Karpas-422 (cell line): ENCODE results near the gene PCDHGC4. TPM values are rescaled to one million over a fixed set of nuclear protein-coding genes. Genes with fewer than 3 reads are reported as not detected.

Experiments used
- DNase-seq: peaks from one replicate; pipeline ENCODE4 v3.0.0-alpha.2; 2015
- H2AFZ ChIP-seq: fragments of 200-600 bp; sonication (generic); 2 replicates; pipeline ENCODE4 v1.6.1; 2014; ENCODE audit warnings: antibody characterized with exemption, low read length, mixed read lengths
- H3K27ac ChIP-seq: fragments of 200-600 bp; sonication (generic); 2 replicates; pipeline ENCODE4 v1.5.1; 2014; ENCODE audit warnings: mild to moderate bottlenecking, low read length, moderate library complexity
- H3K27me3 ChIP-seq: fragments of 200-600 bp; sonication (generic); 2 replicates; pipeline ENCODE4 v1.6.1; 2014; ENCODE audit warnings: low read length, mixed read lengths
- H3K36me3 ChIP-seq: fragments of 200-600 bp; sonication (generic); 2 replicates; pipeline ENCODE4 v1.6.1; 2014; ENCODE audit warnings: low read length, mixed read lengths; ENCODE audit not compliant: insufficient read depth
- H3K4me1 ChIP-seq: fragments of 200-600 bp; sonication (generic); 2 replicates; pipeline ENCODE4 v1.6.1; 2014; ENCODE audit warnings: mild to moderate bottlenecking, low read length, mixed read lengths
- H3K4me2 ChIP-seq: fragments of 200-600 bp; sonication (generic); 2 replicates; pipeline ENCODE4 v1.6.1; 2014; ENCODE audit warnings: low read length, low read depth, mild to moderate bottlenecking; ENCODE audit not compliant: poor library complexity, severe bottlenecking
- H3K4me3 ChIP-seq: fragments of 200-600 bp; sonication (generic); 2 replicates; pipeline ENCODE4 v1.5.1; 2014; ENCODE audit warnings: mild to moderate bottlenecking, antibody characterized with exemption, low read length, mixed read lengths
- H3K79me2 ChIP-seq: fragments of 200-600 bp; sonication (generic); 2 replicates; pipeline ENCODE4 v1.6.1; 2014; ENCODE audit warnings: mild to moderate bottlenecking, low read length, mixed read lengths
- H3K9ac ChIP-seq: fragments of 200-600 bp; sonication (generic); 2 replicates; pipeline ENCODE4 v1.6.0; 2014; ENCODE audit warnings: low read length
- H3K9me2 ChIP-seq: fragments of 200-600 bp; sonication (generic), shearing (Covaris generic); replicated peaks from 2 replicates; pipeline ENCODE4 v1.6.0; 2014; ENCODE audit warnings: mild to moderate bottlenecking, low read length, moderate library complexity; ENCODE audit not compliant: insufficient read depth
- H3K9me3 ChIP-seq: fragments of 300-700, 200-600 bp; sonication (generic); 2 replicates; pipeline ENCODE4 v1.6.1; 2014; ENCODE audit warnings: low read length, mixed read lengths
- H4K20me1 ChIP-seq: fragments of 200-600 bp; sonication (generic); 2 replicates; pipeline ENCODE4 v1.6.1; 2014; ENCODE audit warnings: mild to moderate bottlenecking, antibody characterized with exemption, low read length, low read depth; ENCODE audit not compliant: insufficient read depth
- total RNA-seq: library from RNA; depleted of rRNA; stranded (reverse); fragments of >200 nt; shearing (Covaris generic); gene quantifications from 2 replicates; pipeline ENCODE4 v1.2.3, GENCODE V29; 2014; ENCODE audit warnings: low replicate concordance

The PCDHGC4 gene
- total RNA-seq, 1 experiment from 2014 or later: 11.8 TPM

GRCh38 chr5:141485321-141486055 is 658 bp downstream of the PCDHGC4 start:
- Histone ChIP-seq H3K4me1 (peaks cover 30% of the 10 kb centered on the region), H3K4me3 (no peak overlapping the region), H3K9me3 (no peaks in the 10 kb centered on the region), H4K20me1 (peaks cover 10% of the 10 kb centered on the region), H3K36me3 (peaks cover 27% of the 10 kb centered on the region), H3K9me2 (no peaks in the 10 kb centered on the region), H3K9ac (no peak overlapping the region), H3K4me2 (no peak overlapping the region), H3K79me2 (peaks cover 99% of the 10 kb centered on the region), H2AFZ (no peak overlapping the region), H3K27ac (no peak overlapping the region), H3K27me3 (no peaks in the 10 kb centered on the region)
- no peak for DNase-seq

DNA sequence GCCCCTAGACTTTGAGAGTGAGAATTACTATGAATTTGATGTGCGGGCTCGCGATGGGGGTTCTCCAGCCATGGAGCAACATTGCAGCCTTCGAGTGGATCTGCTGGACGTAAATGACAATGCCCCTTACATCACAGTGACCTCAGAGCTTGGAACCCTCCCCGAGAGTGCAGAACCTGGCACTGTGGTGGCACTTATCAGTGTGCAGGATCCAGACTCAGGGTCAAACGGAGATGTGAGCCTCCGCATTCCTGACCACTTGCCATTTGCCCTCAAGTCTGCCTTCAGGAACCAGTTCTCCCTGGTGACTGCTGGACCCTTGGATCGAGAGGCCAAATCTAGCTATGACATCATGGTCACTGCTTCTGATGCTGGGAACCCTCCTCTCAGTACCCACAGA is 1.3 kb downstream of the PCDHGC4 start:
- H3K27me3 ChIP-seq: no peaks in the 10 kb centered on the region
- H3K4me2 ChIP-seq: no peak overlapping the region
- no peak overlapping the region for H3K4me3 ChIP-seq
- H3K36me3 ChIP-seq: peaks cover 23% of the 10 kb centered on the region
- peaks cover 10% of the 10 kb centered on the region for H4K20me1 ChIP-seq
- H2AFZ ChIP-seq: no peak overlapping the region
- no peak for DNase-seq
- H3K9me2 ChIP-seq: no peaks in the 10 kb centered on the region
- no peaks in the 10 kb centered on the region for H3K9me3 ChIP-seq
- H3K9ac ChIP-seq: no peak overlapping the region
- H3K79me2 ChIP-seq: peaks cover 98% of the 10 kb centered on the region
- peaks cover 24% of the 10 kb centered on the region for H3K4me1 ChIP-seq
- no peak overlapping the region for H3K27ac ChIP-seq

DNA sequence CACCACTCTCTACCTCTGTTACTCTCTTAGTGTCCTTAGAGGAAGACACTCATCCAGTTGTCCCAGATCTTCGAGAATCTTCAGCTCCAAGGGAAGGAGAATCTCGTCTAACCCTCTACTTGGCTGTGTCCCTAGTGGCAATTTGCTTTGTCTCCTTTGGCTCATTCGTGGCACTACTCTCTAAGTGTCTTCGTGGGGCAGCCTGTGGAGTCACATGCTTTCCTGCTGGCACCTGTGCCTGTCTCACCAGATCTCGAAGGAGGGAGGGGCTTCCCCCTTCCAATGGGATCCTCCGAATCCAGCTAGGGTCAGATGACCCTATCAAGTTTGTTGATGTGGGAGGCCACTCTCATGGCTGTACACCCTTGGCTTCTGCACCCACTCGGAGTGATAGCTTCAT is 2.3 kb downstream of the PCDHGC4 start:
- Histone ChIP-seq H3K79me2 (peaks cover 98% of the 10 kb centered on the region), H3K4me3 (no peak overlapping the region), H3K27me3 (no peaks in the 10 kb centered on the region), H3K27ac (no peak overlapping the region), H4K20me1 (peaks cover 10% of the 10 kb centered on the region), H2AFZ (no peak overlapping the region), H3K9me2 (no peaks in the 10 kb centered on the region), H3K9ac (no peak overlapping the region), H3K36me3 (peaks cover 20% of the 10 kb centered on the region), H3K9me3 (no peaks in the 10 kb centered on the region), H3K4me1 (peaks cover 19% of the 10 kb centered on the region), H3K4me2 (no peak overlapping the region)
- DNase-seq: no peak

GRCh38 chr5:141488591-141489561 is 4.0 kb downstream of the PCDHGC4 start, which contains the start of gene PCDHGC5:
TSS of gene PCDHGC5 (plus strand) at chr5:141489081. CDS start at chr5:141489241, 160 bp downstream.
- DNase-seq: no peak

DNA sequence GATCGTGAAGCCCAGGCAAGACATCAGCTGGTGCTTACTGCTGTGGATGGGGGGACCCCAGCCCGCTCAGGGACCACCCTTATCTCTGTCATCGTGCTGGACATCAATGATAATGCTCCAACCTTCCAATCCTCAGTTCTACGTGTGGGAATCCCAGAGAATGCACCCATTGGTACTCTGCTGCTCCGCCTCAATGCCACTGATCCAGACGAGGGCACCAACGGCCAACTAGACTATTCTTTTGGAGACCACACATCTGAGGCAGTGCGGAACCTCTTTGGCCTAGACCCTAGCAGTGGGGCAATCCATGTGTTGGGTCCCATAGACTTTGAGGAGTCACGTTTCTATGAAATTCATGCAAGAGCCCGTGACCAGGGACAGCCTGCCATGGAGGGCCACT is 5.0 kb downstream of the PCDHGC4 start:
- H3K9ac ChIP-seq: no peak overlapping the region
- H3K79me2 ChIP-seq: peaks cover 91% of the 10 kb centered on the region
- H4K20me1 ChIP-seq: no peaks in the 10 kb centered on the region; the same call in 1 of the 2 replicates
- H3K4me1 ChIP-seq: peaks cover 8% of the 10 kb centered on the region
- H3K9me3 ChIP-seq: no peaks in the 10 kb centered on the region
- no peak overlapping the region for H3K4me2 ChIP-seq
- H2AFZ ChIP-seq: no peak overlapping the region
- H3K27ac ChIP-seq: no peak overlapping the region
- DNase-seq: no peak
- H3K27me3 ChIP-seq: no peaks in the 10 kb centered on the region
- no peaks in the 10 kb centered on the region for H3K9me2 ChIP-seq
- H3K36me3 ChIP-seq: peaks cover 20% of the 10 kb centered on the region
- H3K4me3 ChIP-seq: no peak overlapping the region

More at GRCh38 chr5:141488591-141489561, 4.0 kb downstream of the PCDHGC4 start, which contains the start of gene PCDHGC5:
- peaks cover 5% of the 10 kb centered on the region for H4K20me1 ChIP-seq
- no peak within 1 kb of the TSS for H3K9ac ChIP-seq
- no peaks in the 10 kb centered on the region for H3K9me3 ChIP-seq
- H3K27ac ChIP-seq: no peak within 1 kb of the TSS
- no peak within 1 kb of the TSS for H3K4me2 ChIP-seq
- peaks cover 8% of the 10 kb centered on the region for H3K4me1 ChIP-seq
- H3K36me3 ChIP-seq: peaks cover 20% of the 10 kb centered on the region
- no peaks in the 10 kb centered on the region for H3K27me3 ChIP-seq
- no peaks in the 10 kb centered on the region for H3K9me2 ChIP-seq
- peaks cover 95% of the 10 kb centered on the region for H3K79me2 ChIP-seq
- H3K4me3 ChIP-seq: no peak within 1 kb of the TSS
- no peak within 1 kb of the TSS for H2AFZ ChIP-seq

GRCh38 chr5:141490271-141490670 is 5.4 kb downstream of the PCDHGC4 start:
- no peak overlapping the region for H3K9ac ChIP-seq
- peaks cover 20% of the 10 kb centered on the region for H3K36me3 ChIP-seq

GRCh38 chr5:141490771-141491170 is 5.9 kb downstream of the PCDHGC4 start:
- Histone ChIP-seq H3K4me1 (peaks cover 8% of the 10 kb centered on the region), H3K27ac (no peak overlapping the region), H3K27me3 (no peaks in the 10 kb centered on the region), H3K9me3 (no peaks in the 10 kb centered on the region), H3K4me2 (no peak overlapping the region), H3K9ac (no peak overlapping the region), H3K79me2 (peaks cover 90% of the 10 kb centered on the region), H3K9me2 (no peaks in the 10 kb centered on the region), H3K4me3 (no peak overlapping the region), H3K36me3 (peaks cover 20% of the 10 kb centered on the region), H2AFZ (no peak overlapping the region), H4K20me1 (no peaks in the 10 kb centered on the region; the same call in 1 of the 2 replicates)
- DNase-seq: no peak

More at GRCh38 chr5:141490271-141490670, 5.4 kb downstream of the PCDHGC4 start:
- no peak overlapping the region for H3K4me3 ChIP-seq
- no peak for DNase-seq
- no peaks in the 10 kb centered on the region for H3K9me3 ChIP-seq
- H3K4me2 ChIP-seq: no peak overlapping the region
- no peaks in the 10 kb centered on the region for H3K27me3 ChIP-seq
- peaks cover 8% of the 10 kb centered on the region for H3K4me1 ChIP-seq
- peaks cover 91% of the 10 kb centered on the region for H3K79me2 ChIP-seq
- H4K20me1 ChIP-seq: no peaks in the 10 kb centered on the region; the same call in 1 of the 2 replicates
- H2AFZ ChIP-seq: no peak overlapping the region
- no peaks in the 10 kb centered on the region for H3K9me2 ChIP-seq
- H3K27ac ChIP-seq: no peak overlapping the region
